NCI-H2227 (cell line): ENCODE results near the gene MPPED1.

Experiments
- DNase-seq: peaks from one replicate; lab custom pipeline; 2025; ENCODE audit not compliant: unreplicated experiment; lab: John Stamatoyannopoulos, UW

The MPPED1 gene

DNA sequence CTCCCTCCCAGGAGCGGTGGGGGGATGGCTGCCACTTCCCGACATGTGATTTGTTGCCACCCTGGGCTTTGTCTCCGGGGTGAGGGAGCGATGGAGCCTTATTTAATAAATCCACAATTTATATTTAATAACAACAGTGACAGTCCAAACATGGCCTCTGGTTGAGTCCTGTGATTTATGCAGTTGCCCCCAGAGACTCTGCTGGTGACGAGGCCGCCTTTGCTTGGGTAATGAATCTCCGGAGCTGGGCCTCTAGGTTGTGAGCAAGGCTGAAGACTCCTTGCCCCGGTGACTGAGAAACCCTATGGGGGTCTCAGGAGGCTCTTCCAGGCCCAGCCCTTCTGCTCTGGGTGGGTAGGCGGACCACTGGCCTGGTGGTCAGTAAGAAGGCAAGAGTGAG lies 16.7 kb downstream of the MPPED1 start:
- DNase-seq: no peak

DNA sequence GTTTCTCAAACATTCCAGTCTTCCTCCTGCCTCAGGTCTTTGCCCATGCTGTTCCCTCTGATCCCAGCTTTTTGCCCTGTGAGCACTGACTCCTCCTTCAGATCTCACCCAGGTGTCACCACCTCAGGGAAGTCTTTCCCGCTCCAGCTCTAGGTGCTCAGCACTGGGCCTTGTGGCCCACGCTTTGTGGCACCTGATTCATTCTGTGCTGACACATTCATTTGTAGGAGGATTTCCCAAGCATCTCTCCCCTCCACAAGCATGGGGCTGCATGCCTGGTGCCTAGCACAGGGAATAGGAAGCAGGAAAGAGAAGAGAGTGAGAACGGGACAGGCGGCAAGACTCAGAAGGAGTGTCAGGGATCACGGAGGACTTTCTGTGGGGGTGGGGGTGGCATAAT lies 17.6 kb downstream of the MPPED1 start:
- no peak for DNase-seq

DNA sequence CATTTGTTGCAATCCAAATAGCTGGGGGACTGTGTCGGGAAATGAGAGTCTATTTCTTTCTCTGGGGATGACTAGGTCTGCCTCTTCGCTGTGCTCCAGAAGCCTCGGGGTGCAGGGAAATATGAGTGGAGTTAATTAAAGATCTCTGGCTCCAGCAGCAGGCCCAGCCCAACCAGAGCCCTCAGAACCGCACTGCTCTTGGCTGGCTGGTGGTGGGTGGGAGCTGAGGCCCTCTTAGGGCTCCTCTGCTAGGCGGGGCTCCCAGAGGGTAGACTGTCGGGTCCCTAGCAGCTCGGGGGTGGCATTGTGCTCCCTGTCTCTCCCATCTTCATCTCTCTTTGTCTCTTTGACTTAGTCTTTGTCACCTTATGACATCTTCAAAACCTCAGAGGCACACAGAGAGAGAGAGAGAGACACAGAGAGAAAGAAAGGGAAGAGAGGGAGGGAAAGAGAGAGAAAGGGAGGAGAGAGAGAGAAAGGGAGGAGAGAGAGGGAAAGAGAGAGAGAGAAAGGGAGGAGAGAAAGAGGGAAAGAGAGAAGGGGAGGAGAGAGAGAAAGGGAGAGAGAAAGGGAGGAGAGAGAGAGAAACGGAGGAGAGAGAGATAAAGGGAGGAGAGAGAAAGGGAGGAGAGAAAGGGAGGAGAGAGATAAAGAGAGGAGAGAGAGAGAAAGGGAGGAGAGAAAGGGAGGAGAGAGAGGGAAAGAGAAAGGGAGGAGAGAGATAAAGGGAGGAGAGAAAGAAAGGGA lies 20.2 kb downstream of the MPPED1 start:
- DNase-seq: no peak

DNA sequence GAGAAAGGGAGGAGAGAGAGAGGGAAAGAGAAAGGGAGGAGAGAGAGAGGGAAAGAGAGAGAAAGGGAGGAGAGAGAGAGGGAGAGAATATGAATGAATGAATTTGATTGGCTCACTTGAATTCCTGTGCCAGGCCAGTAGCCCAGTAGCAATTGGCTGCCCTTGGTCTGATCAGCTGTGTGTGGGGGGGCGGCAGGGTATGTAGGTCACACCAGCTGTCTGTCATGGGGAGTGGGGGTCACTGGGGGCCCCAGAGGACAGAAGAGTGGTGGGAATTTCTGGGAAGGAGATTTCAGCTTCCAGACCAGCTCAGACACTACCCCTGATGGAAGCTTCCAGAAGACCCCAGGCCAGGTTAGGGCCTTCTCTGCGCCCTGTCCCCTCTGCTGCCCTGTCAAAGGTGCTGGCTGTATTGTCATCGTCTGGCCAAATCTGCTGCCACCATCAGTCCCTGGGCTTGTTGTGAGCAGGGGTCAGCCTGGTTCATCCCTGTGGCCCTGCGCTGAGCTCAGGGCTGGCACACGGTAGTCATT lies 21.1 kb downstream of the MPPED1 start:
- DNase-seq: no peak

GRCh38 chr22:43433451-43434274 lies 21.8 kb downstream of the MPPED1 start:
- DNase-seq: no peak

DNA sequence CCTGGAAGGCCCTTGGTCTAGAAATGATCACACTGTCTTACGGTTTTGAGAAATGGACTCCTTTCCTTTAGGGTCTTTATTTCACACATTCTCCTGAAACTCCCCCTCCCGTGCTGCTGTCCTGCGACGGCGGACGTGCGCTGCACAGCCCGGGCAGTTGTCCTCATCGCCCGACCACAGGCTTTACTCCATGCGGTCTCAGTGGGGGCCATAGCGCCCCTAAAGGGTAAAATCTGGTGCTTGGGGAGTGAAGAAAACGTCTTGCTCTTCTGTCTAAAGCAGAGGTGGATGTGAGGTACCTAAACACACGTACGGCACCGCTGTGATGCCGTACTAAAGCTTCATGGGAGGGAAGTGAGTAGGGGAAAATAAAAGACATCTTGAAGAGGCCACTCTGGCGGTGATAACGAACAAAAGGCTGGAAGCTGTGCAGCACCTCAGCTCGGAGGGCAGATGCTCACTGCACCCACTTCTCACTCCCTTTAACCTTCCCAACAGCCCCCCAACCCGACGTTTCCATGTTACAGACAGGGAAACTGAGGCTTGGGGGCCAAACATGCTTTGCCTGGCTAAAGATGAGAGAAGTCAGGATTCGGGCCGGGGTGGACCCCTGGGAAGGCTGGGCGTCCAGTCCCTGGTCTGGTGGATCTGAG lies 22.6 kb downstream of the MPPED1 start:
- DNase-seq: no peak

DNA sequence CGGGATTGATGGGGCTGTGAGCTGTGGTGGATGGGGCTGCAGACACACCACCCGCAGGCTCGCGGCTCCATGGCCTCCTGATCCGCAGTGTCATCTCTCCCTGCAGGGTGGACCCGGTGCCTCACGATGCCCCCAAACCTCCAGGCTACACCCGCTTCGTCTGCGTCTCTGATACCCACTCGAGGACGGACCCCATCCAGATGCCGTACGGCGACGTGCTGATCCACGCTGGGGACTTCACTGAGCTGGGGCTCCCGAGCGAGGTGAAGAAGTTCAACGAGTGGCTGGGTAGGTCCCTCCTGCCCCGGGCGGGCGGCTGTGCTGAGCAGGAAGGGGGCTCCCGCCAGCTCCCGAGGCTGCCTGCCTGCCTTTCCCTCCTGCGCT lies 23.1 kb downstream of the MPPED1 start:
- DNase-seq: no peak

DNA sequence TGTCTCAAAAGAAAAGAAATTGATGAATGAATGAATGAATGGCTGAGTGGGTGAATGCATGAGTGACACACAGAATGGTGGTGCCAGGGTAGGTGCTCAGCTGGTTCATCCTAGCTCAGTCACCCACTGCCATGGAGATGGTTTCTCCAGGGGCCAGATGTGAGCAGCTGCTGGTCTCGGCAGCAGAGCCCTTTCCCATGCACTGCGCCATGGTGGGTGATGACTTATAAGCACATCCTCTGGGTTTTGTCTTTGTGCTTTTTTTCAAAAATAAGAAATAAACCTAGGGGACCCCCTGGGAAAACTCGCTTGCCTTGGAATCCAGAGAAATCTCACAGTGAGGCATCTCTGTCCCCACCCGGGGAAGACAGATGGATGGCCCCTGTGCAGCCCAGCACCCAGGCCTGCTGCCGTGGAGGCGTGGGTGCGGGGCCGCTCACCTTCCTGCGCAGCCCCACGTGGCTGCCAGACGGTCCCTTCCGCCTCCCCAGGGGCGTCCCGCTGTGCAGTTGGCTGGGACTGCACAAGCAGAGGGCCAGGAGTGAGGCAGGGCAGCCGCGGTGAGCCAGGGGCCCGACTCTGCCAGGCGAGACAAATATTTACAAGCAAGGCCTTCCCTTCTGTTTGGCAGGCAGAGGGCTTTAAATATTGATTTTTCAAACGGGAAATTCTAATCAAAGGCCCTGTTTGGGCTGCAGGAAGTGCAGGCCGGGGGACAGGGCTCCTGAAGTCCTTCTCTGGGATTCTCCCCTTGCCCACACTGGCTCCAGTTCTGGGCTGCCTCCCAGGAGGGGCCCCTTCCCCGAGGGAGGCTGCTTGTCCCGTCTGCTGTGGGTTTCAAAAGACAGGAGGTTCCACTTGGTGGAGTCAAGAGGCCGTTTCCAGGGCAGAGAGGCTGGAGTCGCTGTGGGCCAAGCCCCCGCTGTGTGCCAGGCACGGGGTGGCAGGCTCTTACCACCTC lies 24.3 kb downstream of the MPPED1 start:
- no peak for DNase-seq

DNA sequence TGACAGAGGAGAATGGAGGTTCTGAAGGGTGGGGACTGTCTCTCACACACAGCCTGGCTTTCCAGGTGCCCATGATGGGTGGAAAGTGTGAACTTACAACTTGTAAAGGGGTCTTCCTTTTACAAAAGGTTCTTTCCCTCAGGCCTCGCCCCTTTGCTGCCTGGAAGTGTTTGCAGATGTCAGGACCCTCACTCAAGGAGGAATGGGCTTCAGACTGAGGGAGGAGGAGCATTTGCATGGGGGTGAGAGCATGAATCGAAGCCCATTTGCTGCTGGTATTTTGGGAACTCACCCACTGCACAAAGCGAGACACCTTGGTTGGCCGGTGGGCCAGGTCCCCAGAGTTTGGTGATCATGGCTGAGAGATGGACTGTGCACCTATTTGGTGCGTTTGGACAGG lies 25.1 kb downstream of the MPPED1 start:
- no peak for DNase-seq

- no peak for DNase-seq
These were observed 26.2 kb downstream of the MPPED1 start for GRCh38 chr22:43437871-43438475.

GRCh38 chr22:43438666-43439347 lies 27.0 kb downstream of the MPPED1 start:
- no peak for DNase-seq

- no peak for DNase-seq
These were observed 27.7 kb downstream of the MPPED1 start for GRCh38 chr22:43439368-43440103.

DNA sequence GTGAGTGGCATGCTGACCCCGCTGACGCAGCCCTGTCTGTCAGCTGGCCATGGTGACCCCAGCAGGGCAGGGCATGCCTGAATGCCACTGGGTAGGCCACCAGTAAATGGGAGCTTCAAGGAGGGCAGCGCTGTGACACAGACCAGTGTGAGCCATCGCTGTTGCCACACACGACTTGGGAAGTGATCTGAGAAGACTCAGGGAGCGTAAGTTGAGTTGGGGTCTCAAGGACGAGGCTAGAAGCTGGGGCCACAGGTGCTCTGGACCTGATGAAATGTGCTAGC lies 28.2 kb downstream of the MPPED1 start:
- no peak for DNase-seq

GRCh38 chr22:43440556-43440955 lies 28.7 kb downstream of the MPPED1 start:
- no peak for DNase-seq

GRCh38 chr22:43441216-43441615 lies 29.4 kb downstream of the MPPED1 start:
- DNase-seq: no peak

DNA sequence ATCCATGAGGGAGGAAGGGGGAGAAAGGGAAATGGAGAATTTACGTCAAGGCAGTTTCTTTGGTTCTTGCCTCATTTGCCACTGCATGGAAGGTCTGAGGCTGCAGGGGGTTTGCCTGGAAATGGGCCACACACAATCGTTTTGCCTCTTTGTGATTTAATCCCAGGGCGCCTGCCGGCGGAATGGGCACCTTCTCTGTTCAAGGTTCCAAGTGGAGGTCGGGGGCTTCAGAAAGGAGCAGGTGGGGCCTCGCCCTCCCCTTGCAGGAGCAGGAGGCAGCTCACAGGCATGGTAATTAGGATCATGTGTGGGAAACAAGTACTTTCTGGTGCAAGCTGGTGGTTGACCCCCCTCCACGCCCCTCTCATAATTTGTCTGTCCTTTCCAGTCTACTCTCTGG lies 29.9 kb downstream of the MPPED1 start:
- DNase-seq: no peak

GRCh38 chr22:43442386-43443151 lies 30.8 kb downstream of the MPPED1 start:
- no peak for DNase-seq

GRCh38 chr22:43443152-43443471 lies 31.3 kb downstream of the MPPED1 start:
- no peak for DNase-seq
